ENCODE results near the gene TM9SF4.

DNA sequence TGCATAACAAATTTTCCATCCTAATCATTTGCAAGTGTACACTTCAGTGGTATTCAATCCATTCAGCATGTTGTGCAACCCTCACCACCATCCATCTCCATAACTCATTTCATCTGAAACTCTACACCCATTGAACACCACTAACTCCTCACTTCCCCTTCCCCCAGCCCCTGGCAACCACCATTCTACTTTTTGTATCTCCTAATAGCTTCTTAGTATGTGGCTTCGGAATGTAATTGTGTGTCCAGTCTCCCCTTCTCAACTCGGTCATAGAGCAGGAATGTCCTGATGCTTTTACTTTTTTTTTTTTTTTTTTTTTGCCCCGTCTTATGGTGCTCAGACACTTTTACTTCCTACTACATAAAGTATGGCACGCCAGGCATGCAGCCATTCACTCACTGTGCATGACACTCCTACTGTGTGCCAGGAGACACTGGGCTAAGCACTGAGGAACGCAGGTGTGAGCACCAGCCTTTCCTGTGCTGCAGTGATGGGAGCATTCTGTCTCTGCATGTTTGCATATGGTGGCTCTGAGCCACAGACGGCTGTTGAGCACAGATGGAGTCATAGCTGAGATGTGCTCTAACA, 42.2 kb upstream of the TM9SF4 start:
- TF ChIP-seq, protein P1, sequence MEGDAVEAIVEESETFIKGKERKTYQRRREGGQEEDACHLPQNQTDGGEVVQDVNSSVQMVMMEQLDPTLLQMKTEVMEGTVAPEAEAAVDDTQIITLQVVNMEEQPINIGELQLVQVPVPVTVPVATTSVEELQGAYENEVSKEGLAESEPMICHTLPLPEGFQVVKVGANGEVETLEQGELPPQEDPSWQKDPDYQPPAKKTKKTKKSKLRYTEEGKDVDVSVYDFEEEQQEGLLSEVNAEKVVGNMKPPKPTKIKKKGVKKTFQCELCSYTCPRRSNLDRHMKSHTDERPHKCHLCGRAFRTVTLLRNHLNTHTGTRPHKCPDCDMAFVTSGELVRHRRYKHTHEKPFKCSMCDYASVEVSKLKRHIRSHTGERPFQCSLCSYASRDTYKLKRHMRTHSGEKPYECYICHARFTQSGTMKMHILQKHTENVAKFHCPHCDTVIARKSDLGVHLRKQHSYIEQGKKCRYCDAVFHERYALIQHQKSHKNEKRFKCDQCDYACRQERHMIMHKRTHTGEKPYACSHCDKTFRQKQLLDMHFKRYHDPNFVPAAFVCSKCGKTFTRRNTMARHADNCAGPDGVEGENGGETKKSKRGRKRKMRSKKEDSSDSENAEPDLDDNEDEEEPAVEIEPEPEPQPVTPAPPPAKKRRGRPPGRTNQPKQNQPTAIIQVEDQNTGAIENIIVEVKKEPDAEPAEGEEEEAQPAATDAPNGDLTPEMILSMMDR (IDR thresholded peaks at IDR 0.05; ENCODE audit: low read depth, low read length) = no peak
- TF ChIP-seq, protein P2, sequence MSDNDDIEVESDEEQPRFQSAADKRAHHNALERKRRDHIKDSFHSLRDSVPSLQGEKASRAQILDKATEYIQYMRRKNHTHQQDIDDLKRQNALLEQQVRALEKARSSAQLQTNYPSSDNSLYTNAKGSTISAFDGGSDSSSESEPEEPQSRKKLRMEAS (IDR thresholded peaks at IDR 0.05; ENCODE audit: low read depth, low read length) = no peak
- TF ChIP-seq POLR2A (IDR thresholded peaks at IDR 0.05; ENCODE audit: extremely low read depth, insufficient read length) (no peak), MYC (IDR thresholded peaks at IDR 0.05; ENCODE audit: low read depth, low read length) (no peak)

Measured in NB4 (cell line).